Prostate gland (tissue), 2 donors: Measurements from ENCODE around the gene COL15A1. TPM values are rescaled to one million over a fixed set of nuclear protein-coding genes. Genes with fewer than 3 reads are reported as not detected.

Source experiments
- DNase-seq: peaks from one replicate; pipeline ENCODE4 v3.0.0-alpha.2; 2019; ENCODE audit warnings: low spot score
- H3K27ac ChIP-seq, 2 donors: fragments of 200-600 bp; sonication (generic); 2 replicates each; pipeline ENCODE4 v1.5.1; 2017 to 2019
- H3K27me3 ChIP-seq: fragments of 200-600 bp; sonication (generic); replicated peaks from 2 replicates; pipeline ENCODE4 v1.5.1; 2019; ENCODE audit not compliant: insufficient read depth
- H3K36me3 ChIP-seq, 2 donors: fragments of 200-600 bp; sonication (generic); 1 replicate in 1 of 2; 2 replicates in 1 of 2; pipeline versions ENCODE4 v1.5.1 to v1.8.1; 2017 to 2019
- H3K4me1 ChIP-seq: fragments of 200-600 bp; sonication (generic); replicated peaks from 2 replicates; pipeline ENCODE4 v1.5.1; 2019
- H3K4me3 ChIP-seq, 2 donors: fragments of 200-600 bp; sonication (generic); 2 replicates each; pipeline ENCODE4 v1.5.1; 2017 to 2019
- H3K9me3 ChIP-seq: fragments of 200-600 bp; sonication (generic); 2 replicates; pipeline ENCODE4 v1.5.1; 2017
- CTCF ChIP-seq, 4 experiments: fragments of 200-600 bp in 2 of 4; fragments of 450-650 bp in 2 of 4; sonication (generic) in 2 of 4; IDR thresholded peaks; 1 replicate in 3 of 4; 2 replicates in 1 of 4; pipeline ENCODE4 v1.5.1; 2016 to 2019; ENCODE audit warnings: antibody characterized with exemption in 4 of 4, mild to moderate bottlenecking in 2 of 4, moderate library complexity in 2 of 4
- POLR2A ChIP-seq: fragments of 450-650 bp; IDR thresholded peaks from one replicate; pipeline ENCODE4 v1.6.1; 2016; ENCODE audit warnings: antibody characterized with exemption, mild to moderate bottlenecking
- POLR2AphosphoS5 ChIP-seq: sonication (generic); formaldehyde crosslinking; IDR thresholded peaks from one replicate; pipeline ENCODE4 v1.6.1; 2017; ENCODE audit warnings: antibody characterized with exemption
- WGBS: methylation state at CpG from one replicate; pipeline ENCODE4 v1.1.5; 2018; 5-methylcytosine and 5-hydroxymethylcytosine counted together
- intact Hi-C: fragments of 100-400 bp; cut with DNase I; formaldehyde crosslinking; loops from one replicate; pipeline ENCODE4 v1.14.2; 2022
- total RNA-seq, 2 donors: library from RNA; depleted of rRNA; stranded (reverse); fragments of >200 nt; gene quantifications; one replicate each; pipeline ENCODE4 v1.1.0, GENCODE V29; 2016

Gene COL15A1
- total RNA-seq, 2 donors from 2014 or later = 10.3 to 79.9 TPM

- WGBS = 71% methylated on average over 6 of the region's 6 CpGs
- no peaks in the 10 kb centered on the region for H3K4me1 ChIP-seq
- no peak for TF ChIP-seq POLR2A
- no peak for TF ChIP-seq POLR2AphosphoS5
- TF ChIP-seq CTCF (IDR thresholded peaks at IDR 0.05) = no peak
These were observed 169.2 kb downstream of the COL15A1 start for GRCh38 chr9:99112750-99113413.

GRCh38 chr9:99113414-99114048 is 169.8 kb downstream of the COL15A1 start:
- no peaks in the 10 kb centered on the region for H3K36me3 ChIP-seq
- TF ChIP-seq POLR2A (no peak), POLR2AphosphoS5 (no peak), CTCF (IDR thresholded peaks at IDR 0.05) (no peak)
- H3K4me3 ChIP-seq = no peak overlapping the region
- no peak for DNase-seq
- H3K4me1 ChIP-seq = no peaks in the 10 kb centered on the region
- intact Hi-C loops = no loop called here
- 61% methylated on average over 2 of the region's 2 CpGs for WGBS
- no peak overlapping the region for H3K27ac ChIP-seq
- no peaks in the 10 kb centered on the region for H3K9me3 ChIP-seq
- H3K27me3 ChIP-seq = no peaks in the 10 kb centered on the region

More at GRCh38 chr9:99112750-99113413, 169.2 kb downstream of the COL15A1 start:
- intact Hi-C loops = no loop called here
- DNase-seq = no peak
- Histone ChIP-seq H3K9me3 (no peaks in the 10 kb centered on the region), H3K4me3 (no peak overlapping the region), H3K27me3 (no peaks in the 10 kb centered on the region), H3K36me3 (no peaks in the 10 kb centered on the region), H3K27ac (no peak overlapping the region)

- Histone ChIP-seq H3K36me3 (no peaks in the 10 kb centered on the region), H3K4me1 (no peaks in the 10 kb centered on the region)
- WGBS = 70% methylated on average over 3 of the region's 3 CpGs
These were observed 170.3 kb downstream of the COL15A1 start for GRCh38 chr9:99114049-99114440.

GRCh38 chr9:99114846-99115500 is 171.3 kb downstream of the COL15A1 start:
- no peaks in the 10 kb centered on the region for H3K27me3 ChIP-seq

More at GRCh38 chr9:99114049-99114440, 170.3 kb downstream of the COL15A1 start:
- Histone ChIP-seq H3K27me3 (no peaks in the 10 kb centered on the region), H3K9me3 (no peaks in the 10 kb centered on the region), H3K4me3 (no peak overlapping the region), H3K27ac (no peak overlapping the region)
- TF ChIP-seq POLR2A (no peak), POLR2AphosphoS5 (no peak), CTCF (IDR thresholded peaks at IDR 0.05) (no peak)
- intact Hi-C loops = no loop called here
- DNase-seq = no peak

More at GRCh38 chr9:99114846-99115500, 171.3 kb downstream of the COL15A1 start:
- Histone ChIP-seq H3K9me3 (no peaks in the 10 kb centered on the region), H3K36me3 (no peaks in the 10 kb centered on the region), H3K4me3 (no peak overlapping the region), H3K27ac (no peak overlapping the region), H3K4me1 (no peaks in the 10 kb centered on the region)
- no peak for DNase-seq
- intact Hi-C loops = no loop called here
- no peak for TF ChIP-seq POLR2A
- TF ChIP-seq POLR2AphosphoS5 = no peak
- TF ChIP-seq CTCF (IDR thresholded peaks at IDR 0.05) = no peak
- WGBS = 81% methylated on average over 6 of the region's 6 CpGs
